Tongue (tissue), 2 donors: ENCODE data around the gene C11orf16. TPM values are rescaled to one million over a fixed set of nuclear protein-coding genes. Genes with fewer than 3 reads are reported as not detected.
"Not testable (repeated sequence)": the region's sequence is repeated elsewhere in the genome, so short reads cannot be mapped to it uniquely, and the experiment has no call there.

ENCODE experiments used
- DNase-seq: peaks from one replicate; pipeline ENCODE4 v3.0.0-alpha.2; 2015
- total RNA-seq: library from RNA; depleted of rRNA; stranded (reverse); fragments of >200 nt; gene quantifications from one replicate; pipeline ENCODE4 v1.2.3, GENCODE V29; 2014

Gene C11orf16
- total RNA-seq = not detected

GRCh38 chr11:8932564-8933180, at the start of gene C11orf16:
Gene C11orf16 (minus strand): TSS chr11:8932947. CDS start chr11:8932308, 639 bp downstream.
- no peak for DNase-seq

DNA sequence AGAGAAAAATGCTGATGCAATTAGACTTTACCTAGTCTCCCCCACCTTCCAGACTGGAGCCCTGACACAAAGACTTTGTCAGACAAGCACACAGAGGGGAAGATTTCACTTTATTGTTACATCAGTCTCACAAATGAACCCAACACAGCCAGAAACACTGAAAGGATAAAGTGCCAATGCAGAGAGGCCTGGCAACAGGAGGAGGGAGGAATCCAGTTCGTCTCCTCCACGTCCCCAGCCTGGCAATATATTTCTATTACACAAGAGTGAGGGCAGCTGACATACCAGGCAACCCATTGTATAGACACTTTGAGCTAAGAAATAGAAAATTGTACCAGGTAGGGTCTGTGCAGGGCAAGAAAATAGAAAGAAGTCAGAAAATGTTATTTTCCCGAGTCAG, 47.7 kb upstream of the C11orf16 start:
- no peak for DNase-seq

- DNase-seq = not testable (repeated sequence)
Observed at GRCh38 chr11:8979365-8979764, 46.6 kb upstream of the C11orf16 start.

DNA sequence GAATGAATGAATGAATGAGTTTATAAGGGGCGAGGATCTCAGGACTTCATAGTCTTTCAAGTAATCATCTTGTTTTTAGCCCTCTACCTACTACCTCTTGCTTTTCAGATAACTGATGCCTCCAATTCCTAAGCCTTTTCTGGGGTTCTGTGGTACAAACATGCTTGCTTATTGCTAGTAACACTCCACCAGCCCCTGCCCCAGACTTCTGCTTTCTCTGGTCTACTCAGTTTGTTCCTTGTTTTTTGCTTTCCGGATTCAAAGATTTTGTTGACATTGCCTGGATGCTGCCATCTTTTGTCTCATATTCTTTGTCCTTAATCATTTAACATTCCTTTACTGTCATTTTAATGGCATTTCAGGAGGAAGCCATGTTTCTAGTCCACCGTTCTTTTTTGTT, 40.4 kb upstream of the C11orf16 start:
- no peak for DNase-seq

GRCh38 chr11:8971924-8972316, 39.2 kb upstream of the C11orf16 start:
- no peak for DNase-seq

DNA sequence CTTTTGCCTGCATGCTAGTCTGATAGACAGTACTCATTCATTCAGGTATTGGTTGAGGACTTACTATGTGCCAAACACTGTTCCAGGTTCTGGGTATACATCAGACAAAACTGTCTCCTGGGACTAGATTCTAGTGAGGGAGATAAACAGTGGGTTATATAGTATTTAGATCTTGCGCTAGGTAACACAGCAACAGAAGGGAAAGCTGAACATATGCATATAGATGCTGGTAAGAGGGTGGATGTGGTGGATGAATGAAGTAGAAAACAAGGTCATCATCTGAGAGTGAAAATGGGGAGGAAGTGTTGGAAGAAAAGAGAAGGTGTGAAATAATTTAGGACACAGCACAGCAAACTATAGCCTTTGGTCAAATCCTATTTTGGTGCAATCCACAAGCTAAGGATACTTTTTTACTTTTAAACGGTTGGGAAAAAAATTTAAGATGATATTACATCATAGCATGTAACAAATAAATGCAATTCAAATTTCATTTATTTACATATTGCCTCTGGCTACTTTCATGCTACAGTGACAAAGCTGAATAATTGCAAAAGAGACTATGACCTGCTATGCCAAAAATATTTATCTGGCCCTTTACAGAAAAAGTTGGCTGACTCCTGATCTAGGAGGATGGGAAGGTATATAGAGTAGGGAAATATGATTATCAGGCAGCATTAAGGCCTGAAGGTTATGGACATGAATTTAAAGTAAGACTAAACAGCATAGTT, 38.6 kb upstream of the C11orf16 start:
- no peak for DNase-seq

DNA sequence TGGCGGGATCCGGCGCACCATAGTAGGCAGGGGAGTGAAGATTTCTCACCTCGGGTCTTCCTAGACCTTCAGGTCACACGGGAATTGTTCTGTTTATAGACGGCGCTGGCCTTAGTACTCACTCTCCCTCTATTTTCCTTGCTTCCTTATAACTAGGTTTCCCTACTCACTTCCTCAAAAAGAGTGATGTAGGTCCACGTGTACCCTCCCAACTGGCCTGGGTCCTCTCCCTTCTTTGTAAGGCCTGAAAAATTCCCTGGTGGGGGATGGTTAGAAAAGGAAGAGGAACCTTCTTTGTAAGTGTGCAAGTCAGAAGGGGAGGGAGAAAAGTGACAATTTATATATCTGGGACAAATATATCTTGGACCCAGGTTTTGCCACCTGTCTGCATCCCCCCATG, 34.4 kb upstream of the C11orf16 start:
- DNase-seq = no peak

DNA sequence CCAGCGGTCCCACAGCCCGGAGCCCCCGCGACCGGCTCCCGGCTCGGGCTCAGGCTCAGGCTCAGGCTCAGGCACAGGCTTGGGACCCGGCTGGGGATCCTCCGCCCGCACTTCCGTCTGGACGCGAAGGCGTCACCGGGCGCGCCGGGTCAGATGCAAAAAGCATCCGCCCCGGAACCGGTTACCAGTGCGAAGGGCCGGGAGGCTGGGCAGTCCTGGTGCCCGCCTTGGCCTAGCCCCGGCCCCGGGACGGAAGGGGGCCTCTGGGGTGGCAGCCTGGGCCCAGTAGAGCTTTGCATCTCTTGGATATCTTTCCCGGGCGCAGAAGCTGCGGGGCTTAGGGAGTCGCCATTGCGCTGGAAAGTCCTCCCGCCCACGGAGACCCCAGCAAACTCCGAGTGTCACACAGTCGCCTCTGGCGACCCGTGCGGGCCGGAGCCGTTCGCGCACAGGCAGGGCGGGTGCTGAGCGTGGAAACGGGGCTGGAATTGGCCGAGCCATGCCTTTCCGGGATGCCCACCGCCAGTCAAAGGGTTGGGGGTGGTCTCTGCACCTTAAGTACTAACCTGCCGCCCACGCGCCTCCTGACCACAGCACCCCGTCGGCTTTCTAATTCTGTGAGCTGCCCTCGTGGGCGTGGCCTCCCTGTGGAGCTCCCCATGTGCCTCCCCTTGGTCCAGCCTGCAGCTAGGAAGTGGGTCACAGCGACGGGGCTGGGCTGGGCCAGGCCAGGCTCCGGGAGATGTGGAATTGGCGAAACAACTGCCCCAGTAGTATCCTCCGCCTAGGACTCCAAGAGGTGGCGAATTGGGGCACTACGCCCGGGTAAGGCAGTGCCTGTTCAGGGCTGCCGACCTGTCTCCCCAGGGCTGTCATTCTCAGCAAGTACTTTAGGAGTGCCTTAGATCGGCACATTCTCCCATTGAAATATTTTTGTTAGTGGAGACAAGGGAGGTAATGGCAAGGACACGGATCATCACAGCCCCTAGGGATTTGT, 31.9 kb upstream of the C11orf16 start, which contains the start of gene TMEM9B:
TSS of gene TMEM9B (minus strand) at position 119 of the 997 bp plus-strand sequence. CDS start 129 bp downstream, outside the sequence.
- peak; percentile 94 for DNase-seq

- DNase-seq = peak; percentile 82
Observed at GRCh38 chr11:8963569-8964323, 31.0 kb upstream of the C11orf16 start.

DNA sequence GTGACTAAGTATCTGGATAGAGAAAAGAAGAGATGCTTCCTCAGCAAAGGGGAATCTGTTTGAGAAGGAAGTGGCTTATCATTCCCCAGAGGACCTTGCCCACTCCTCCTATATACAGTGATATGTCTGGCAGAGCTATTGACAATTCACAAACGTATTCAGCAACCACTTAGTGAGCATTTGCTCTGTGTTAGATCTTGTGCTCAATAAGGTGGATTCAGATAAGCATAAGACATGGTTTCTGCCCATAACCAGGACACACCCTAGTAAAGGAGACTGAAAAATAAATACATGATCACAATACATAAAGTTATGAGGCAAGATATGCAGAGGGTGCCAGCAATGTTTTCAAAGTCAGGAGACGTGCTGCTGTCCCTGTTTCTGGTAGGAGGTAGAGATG, 30.1 kb upstream of the C11orf16 start:
- DNase-seq = no peak

DNA sequence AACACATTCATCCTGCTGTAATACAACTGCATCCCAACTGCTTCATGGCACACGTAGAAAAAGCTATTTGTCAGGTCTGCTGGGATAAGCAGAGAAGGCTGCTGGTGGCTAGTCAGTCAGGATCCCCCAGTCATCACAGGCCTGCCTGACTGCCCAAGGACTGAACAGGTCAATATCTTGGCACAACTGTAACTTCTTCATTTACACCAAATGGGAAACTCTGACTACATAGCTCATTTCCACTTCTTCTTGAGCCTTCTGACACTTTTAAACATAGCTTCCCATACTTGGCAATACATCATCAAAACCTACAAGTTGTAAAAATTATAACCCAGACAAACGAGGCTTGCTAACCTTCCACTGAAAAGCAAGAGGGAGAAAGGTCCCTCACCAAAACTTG, 28.7 kb upstream of the C11orf16 start:
- no peak for DNase-seq

GRCh38 chr11:8959546-8960166, 26.9 kb upstream of the C11orf16 start:
- peak; percentile 89 for DNase-seq

- DNase-seq = no peak
Observed at GRCh38 chr11:8956860-8957259, 24.1 kb upstream of the C11orf16 start.

DNA sequence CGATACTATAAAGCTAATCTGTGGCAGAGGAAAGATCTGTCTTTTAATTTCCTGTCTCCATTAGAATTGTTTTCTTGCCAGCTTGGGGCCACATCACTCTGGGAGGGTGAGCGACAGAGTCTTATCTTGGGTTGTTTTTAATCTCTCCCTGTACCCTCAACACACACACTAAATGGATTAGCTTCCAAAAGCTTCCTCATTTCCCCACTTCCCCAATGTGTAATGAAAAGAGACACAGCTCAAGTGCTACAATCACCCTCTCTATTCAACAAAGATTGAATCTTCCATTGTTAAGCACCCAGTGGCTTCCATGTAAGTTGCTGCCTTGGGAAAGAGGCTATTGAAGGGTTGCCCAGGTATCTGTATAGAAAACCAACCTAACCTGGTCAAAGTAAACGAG, 16.1 kb upstream of the C11orf16 start:
- no peak for DNase-seq

DNA sequence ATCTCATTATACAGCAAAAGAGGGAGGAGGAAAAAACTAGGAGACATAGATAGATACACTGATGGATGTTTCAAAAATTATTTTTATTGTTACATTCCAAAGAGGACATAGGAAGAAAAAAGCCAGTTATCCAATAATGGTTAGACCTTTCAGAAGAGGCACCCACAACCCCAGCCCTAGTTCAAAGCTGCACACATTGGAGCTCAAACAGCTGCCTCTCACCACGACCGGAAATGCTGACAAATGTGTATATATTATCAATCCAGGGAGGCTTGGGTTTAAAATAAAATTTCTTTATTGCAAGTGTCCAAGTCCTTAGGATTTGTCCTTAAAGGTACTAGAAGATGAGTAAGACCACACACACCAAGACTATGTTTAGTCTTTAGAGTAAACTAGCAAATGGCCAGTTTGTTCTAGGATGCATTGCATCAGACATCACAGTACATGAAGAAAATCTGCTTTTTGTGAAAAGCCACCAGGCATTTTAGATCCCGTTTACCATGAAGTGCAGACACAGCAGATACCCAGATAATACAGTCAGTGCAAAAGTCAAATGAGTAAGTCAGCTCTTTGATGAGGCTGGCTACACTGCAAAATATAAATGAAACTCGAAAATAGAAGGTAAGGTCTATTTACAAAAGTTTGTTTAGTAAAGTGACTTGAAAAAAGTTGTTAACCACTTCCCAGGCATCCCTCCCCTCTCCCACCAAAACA, 14.6 kb upstream of the C11orf16 start:
- no peak for DNase-seq

GRCh38 chr11:8942518-8943066, 9.8 kb upstream of the C11orf16 start, which contains the start of gene ASCL3:
Gene ASCL3 (minus strand): TSS chr11:8943016. CDS start chr11:8938161, 4,855 bp downstream.
- DNase-seq = no peak

DNA sequence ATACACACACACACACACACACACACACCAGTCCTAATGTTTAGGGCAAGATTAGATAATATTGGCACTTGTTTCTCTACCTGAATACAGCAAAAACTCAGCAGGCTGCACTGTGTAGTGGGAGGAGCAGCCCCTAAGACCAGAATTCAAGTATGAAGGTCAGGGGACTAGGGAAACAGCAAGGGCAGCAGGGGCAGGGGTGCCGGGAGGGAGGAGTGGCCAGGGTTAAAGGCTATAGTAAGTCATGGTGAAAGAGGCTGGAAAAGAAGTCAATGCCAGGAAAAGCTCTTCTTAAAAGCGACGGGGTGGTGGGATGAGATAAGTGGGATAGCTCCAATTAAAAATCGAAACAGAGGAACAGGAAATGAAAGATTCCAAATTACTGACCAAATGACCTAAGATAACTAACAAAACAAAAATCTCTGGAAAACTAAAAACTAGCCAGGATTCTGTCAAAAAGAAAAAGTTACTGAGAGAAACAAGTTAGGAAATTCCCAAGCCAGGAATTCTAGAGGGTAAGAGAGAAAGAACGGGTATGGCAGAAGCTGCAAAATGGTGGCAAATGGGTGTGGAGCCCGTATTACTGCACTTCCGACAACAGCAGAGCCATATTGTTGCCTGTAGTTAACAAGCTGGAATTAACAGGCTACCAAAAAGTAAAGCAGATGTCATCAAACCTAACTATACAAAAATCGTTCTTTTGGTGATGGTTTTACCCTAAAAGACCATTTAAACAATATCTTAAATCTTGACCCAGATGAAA, 8.8 kb upstream of the C11orf16 start:
- DNase-seq = no peak

DNA sequence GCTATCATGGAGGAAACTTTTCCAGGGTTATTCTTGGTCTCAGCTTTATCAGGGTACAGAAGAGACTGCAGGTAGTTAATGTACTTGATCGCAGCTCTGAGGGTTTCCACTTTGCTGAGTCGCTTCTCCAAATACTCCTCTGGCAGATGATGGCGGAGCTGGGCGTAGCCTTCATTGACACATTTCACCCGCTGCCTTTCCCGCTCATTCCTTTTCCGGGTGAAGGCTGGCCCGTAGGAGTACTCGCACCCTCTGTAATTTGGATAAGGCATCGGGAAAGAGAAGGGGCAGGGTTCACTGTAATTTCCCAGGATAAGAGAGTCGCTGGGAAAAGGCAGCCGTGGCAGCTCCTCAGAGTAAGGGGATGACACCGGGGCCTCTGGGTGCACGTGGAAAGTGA, 4.9 kb upstream of the C11orf16 start:
- no peak for DNase-seq

GRCh38 chr11:8937159-8937558, 4.4 kb upstream of the C11orf16 start:
- no peak for DNase-seq
